HepG2 (cell line): ENCODE measurements around the gene PGM5.

Experiments
- FOXJ3 ChIP-seq: sonication (generic); formaldehyde crosslinking; IDR thresholded peaks from 2 replicates; pipeline ENCODE4 v1.4.0; 2020; ENCODE audit warnings: missing genetic modification reagents, mild to moderate bottlenecking, borderline replicate concordance
- FOXM1 ChIP-seq: sonication (generic); formaldehyde crosslinking; IDR thresholded peaks from 2 replicates; pipeline ENCODE4 v1.5.0; 2020; ENCODE audit warnings: missing genetic modification reagents
- MIER3 ChIP-seq: IDR thresholded peaks from 2 replicates; pipeline ENCODE4 v1.6.1; 2016; ENCODE audit warnings: missing compliant biosample characterization, borderline replicate concordance
- RARG ChIP-seq: sonication (generic); formaldehyde crosslinking; IDR thresholded peaks from 2 replicates; pipeline ENCODE4 v1.4.0; 2020; ENCODE audit warnings: low read depth, mild to moderate bottlenecking, missing genetic modification reagents
- REPIN1 ChIP-seq: sonication (generic); formaldehyde crosslinking; IDR thresholded peaks from 2 replicates; pipeline ENCODE4 v1.8.0; 2022; ENCODE audit warnings: missing genetic modification reagents, low read depth, mild to moderate bottlenecking, borderline replicate concordance
- SMYD3 ChIP-seq: sonication (generic); formaldehyde crosslinking; IDR thresholded peaks from 2 replicates; pipeline ENCODE4 v1.8.1; 2023; ENCODE audit warnings: mild to moderate bottlenecking, missing genetic modification reagents
- TBP ChIP-seq: sonication (generic); formaldehyde crosslinking; IDR thresholded peaks from 2 replicates; pipeline ENCODE4 v1.5.0; 2020; ENCODE audit warnings: missing genetic modification reagents
- TP53 ChIP-seq: sonication (generic); formaldehyde crosslinking; conservative IDR thresholded peaks from 2 replicates; pipeline ENCODE4 v1.4.0; 2020; ENCODE audit warnings: missing genetic modification reagents
- UBTF ChIP-seq: sonication (generic); formaldehyde crosslinking; IDR thresholded peaks from 2 replicates; pipeline ENCODE4 v1.4.0; 2020; ENCODE audit warnings: mild to moderate bottlenecking, missing genetic modification reagents
- ZFP36 ChIP-seq: fragments of 150-350 bp; IDR thresholded peaks from 2 replicates; pipeline ENCODE4 v1.6.1; 2018; ENCODE audit warnings: borderline replicate concordance, low read length, low read depth; ENCODE audit not compliant: partially characterized antibody
- ZNF556 ChIP-seq: sonication (generic); formaldehyde crosslinking; IDR thresholded peaks from 2 replicates; pipeline ENCODE4 v1.4.0; 2020; ENCODE audit warnings: mild to moderate bottlenecking, missing genetic modification reagents, borderline replicate concordance
- ZNF747 ChIP-seq: sonication (generic); formaldehyde crosslinking; IDR thresholded peaks from 2 replicates; pipeline ENCODE4 v1.8.1; 2023; ENCODE audit warnings: missing genetic modification reagents, mild to moderate bottlenecking, borderline replicate concordance

DNA sequence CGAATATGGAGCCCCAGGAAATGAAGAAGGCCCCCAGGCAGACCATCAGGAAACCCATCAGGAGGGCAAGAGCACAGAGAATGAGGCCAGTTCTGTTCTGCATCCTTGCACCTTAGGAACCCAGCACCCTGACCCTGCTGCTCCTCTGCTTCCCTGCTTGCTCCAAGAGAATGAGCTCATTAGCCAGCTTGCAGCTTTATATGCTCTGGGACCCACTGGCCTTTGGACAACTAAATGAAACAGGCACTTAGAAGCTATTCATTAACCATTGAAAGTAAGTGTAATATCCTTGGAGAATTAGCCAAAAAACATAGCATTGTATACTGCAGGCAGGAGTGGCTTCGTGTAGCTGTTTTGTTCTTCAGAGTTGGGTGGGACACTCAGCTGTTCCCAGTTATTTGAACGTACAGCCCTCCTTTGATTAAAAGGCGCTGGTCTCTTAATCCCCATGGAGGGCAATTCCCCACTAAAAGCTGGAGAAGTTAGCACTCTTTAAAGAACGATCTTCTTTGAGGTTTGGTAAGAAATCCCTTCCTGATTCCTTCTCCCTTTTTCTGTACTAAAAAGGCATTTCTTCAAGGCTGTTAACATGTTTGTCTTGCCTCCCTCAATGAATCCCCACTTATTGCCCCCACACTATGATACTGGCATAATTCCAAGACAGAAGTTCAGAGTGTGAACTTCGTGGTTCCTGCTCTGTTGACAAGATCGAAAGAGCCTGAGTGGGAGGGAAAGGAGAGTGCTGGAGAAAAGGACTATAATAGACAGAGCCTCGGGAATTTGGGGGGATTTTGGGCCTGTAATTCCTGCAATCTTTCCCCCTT is 184.5 kb downstream of the PGM5 start, which contains the start of gene TMEM252:
- no peak for TF ChIP-seq TP53
- TF ChIP-seq ZFP36, result no peak
- TF ChIP-seq TBP, result no peak
- TF ChIP-seq FOXJ3, result no peak
- TF ChIP-seq RARG (CRISPR knock-in tag), result no peak
- TF ChIP-seq ZNF747 (CRISPR knock-in tag), result no peak
- no peak for TF ChIP-seq REPIN1 (CRISPR knock-in tag)
- no peak for TF ChIP-seq ZNF556 (CRISPR knock-in tag)
- TF ChIP-seq FOXM1 (CRISPR knock-in tag), result no peak
- no peak for TF ChIP-seq UBTF (CRISPR knock-in tag)
- no peak for TF ChIP-seq MIER3
- TF ChIP-seq SMYD3 (CRISPR knock-in tag), result no peak
